Mesodermal cell (in vitro differentiated cells): ENCODE results near the gene IQGAP2.
"Not testable (repeated sequence)": the region's sequence is repeated elsewhere in the genome, so short reads cannot be mapped to it uniquely, and the experiment has no call there.

Experiments
- H3K27ac ChIP-seq: 2 replicates; pipeline ENCODE4 v1.7.0; 2013; ENCODE audit warnings: mild to moderate bottlenecking, low read depth, low read length, moderate library complexity; ENCODE audit not compliant: severe bottlenecking
- H3K36me3 ChIP-seq: 2 replicates; pipeline ENCODE4 v1.7.1; 2013; ENCODE audit warnings: mild to moderate bottlenecking, low read length, moderate library complexity; ENCODE audit not compliant: control insufficient read depth, insufficient read depth
- H3K4me1 ChIP-seq: one replicate; pipeline ENCODE4 v1.7.1; 2013; ENCODE audit warnings: mild to moderate bottlenecking, low read length; ENCODE audit not compliant: insufficient read depth, control insufficient read depth, poor library complexity, severe bottlenecking
- H3K4me3 ChIP-seq: 2 replicates; pipeline ENCODE4 v1.7.0; 2013; ENCODE audit warnings: low read length, control low read depth, mild to moderate bottlenecking; ENCODE audit not compliant: insufficient read depth, poor library complexity, severe bottlenecking; ENCODE audit errors: extremely low read depth
- H3K9me3 ChIP-seq: 2 replicates; pipeline ENCODE4 v1.7.1; 2013; ENCODE audit warnings: mild to moderate bottlenecking, low read length, moderate library complexity; ENCODE audit not compliant: control insufficient read depth
- WGBS, 2 experiments: methylation state at CpG; one replicate each; pipeline ENCODE4 v1.1.5; 2013; ENCODE audit warnings: missing lambda C conversion rate in 2 of 2; ENCODE audit not compliant: insufficient coverage in 2 of 2; 5-methylcytosine and 5-hydroxymethylcytosine counted together

The IQGAP2 gene

GRCh38 chr5:76542887-76543690 is 140.0 kb downstream of the IQGAP2 start:
- 85 to 91% methylated on average over 9 to 13 of the region's 13 CpGs for WGBS, 2 experiments
- peaks cover 5% of the 10 kb centered on the region for H3K4me1 ChIP-seq
- H3K9me3 ChIP-seq = peaks cover 5% of the 10 kb centered on the region
- H3K36me3 ChIP-seq = no peaks in the 10 kb centered on the region
- peak overlapping the region; percentile 45 for H3K27ac ChIP-seq
- H3K4me3 ChIP-seq = no peak overlapping the region

DNA sequence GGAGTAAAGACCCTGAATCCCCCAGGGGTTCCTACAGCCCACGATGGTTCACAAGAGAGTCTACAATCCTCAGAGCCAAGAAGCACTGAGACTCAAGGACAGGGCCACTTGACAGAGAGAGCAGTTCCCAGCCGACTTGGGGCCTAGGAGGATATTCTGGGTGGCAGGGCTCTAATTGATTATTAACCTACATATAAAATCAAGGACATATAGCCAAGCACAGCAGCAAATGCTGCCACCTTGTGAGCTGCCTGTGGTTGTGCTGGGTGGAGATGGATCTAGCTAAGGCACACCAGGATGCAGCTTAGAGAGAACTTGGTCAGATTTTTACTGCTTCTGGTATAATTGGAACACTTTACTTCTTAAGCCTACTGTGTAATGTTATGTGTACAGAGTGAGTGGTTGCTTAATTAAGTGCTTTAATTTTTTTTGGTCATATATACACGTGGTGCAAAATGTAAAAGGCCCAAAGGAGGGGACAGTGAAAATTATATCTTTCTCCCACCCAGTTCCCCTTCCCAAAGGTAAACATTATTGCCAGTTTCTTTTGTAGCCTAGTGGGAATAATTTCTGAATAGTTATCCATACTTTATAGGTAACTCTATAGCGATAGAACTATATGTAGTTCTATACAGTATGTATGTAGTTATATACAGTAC is 141.3 kb downstream of the IQGAP2 start:
- H3K4me1 ChIP-seq = peaks cover 5% of the 10 kb centered on the region
- H3K4me3 ChIP-seq = no peak overlapping the region
- no peaks in the 10 kb centered on the region for H3K36me3 ChIP-seq
- H3K9me3 ChIP-seq = no peaks in the 10 kb centered on the region
- WGBS, 2 experiments = 58 to 60% methylated on average over 1 of the region's 4 CpGs
- no peak overlapping the region for H3K27ac ChIP-seq

GRCh38 chr5:76545184-76545583 is 142.1 kb downstream of the IQGAP2 start:
- Histone ChIP-seq H3K36me3 (no peaks in the 10 kb centered on the region), H3K4me1 (peaks cover 5% of the 10 kb centered on the region), H3K9me3 (no peaks in the 10 kb centered on the region), H3K4me3 (no peak overlapping the region), H3K27ac (no peak overlapping the region)
- 75 to 94% methylated on average over 2 to 3 of the region's 4 CpGs for WGBS, 2 experiments

DNA sequence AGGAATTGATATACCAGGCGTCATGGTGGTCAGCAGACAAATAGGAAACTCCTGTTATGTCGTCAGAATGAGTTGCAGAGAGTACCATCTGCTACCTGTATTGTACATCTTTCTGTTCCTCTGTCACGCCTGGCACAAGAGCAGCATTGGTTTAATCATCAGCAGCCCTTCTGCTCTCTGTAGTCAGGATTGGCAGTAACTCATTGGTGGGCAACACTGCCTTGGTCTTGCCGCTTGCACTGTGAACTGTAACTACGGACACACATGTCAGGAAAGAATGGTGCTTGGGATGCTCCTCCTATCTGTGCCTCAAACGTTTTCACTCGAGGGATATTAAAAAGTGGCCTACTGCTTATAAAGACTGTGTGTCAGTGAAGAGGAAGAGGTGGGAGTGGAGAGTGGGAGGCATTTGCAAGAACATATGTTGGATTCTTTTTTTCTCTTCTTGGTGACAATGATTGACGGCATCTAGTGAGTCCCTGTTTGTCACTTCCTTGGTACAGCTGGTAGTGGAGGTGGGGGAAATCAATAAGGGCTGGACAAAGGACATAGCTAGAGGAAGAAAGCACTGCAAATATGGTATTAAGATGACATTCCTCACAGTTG is 143.5 kb downstream of the IQGAP2 start:
- Histone ChIP-seq H3K9me3 (no peaks in the 10 kb centered on the region), H3K36me3 (no peaks in the 10 kb centered on the region), H3K4me1 (peaks cover 5% of the 10 kb centered on the region), H3K27ac (no peak overlapping the region), H3K4me3 (no peak overlapping the region)
- 87 to 92% methylated on average over 6 to 7 of the region's 8 CpGs for WGBS, 2 experiments

GRCh38 chr5:76547242-76547890 is 144.3 kb downstream of the IQGAP2 start:
- H3K9me3 ChIP-seq = no peaks in the 10 kb centered on the region
- no peak overlapping the region for H3K27ac ChIP-seq
- H3K36me3 ChIP-seq = no peaks in the 10 kb centered on the region
- peaks cover 5% of the 10 kb centered on the region for H3K4me1 ChIP-seq
- 80 to 84% methylated on average over 2 to 4 of the region's 4 CpGs for WGBS, 2 experiments
- H3K4me3 ChIP-seq = no peak overlapping the region

- H3K36me3 ChIP-seq = no peaks in the 10 kb centered on the region
- H3K4me3 ChIP-seq = no peak overlapping the region
- WGBS, 2 experiments = 86 to 100% methylated on average over 1 to 2 of the region's 3 CpGs
- no peak overlapping the region for H3K27ac ChIP-seq
- H3K4me1 ChIP-seq = peaks cover 3% of the 10 kb centered on the region
- H3K9me3 ChIP-seq = no peaks in the 10 kb centered on the region
Measured at GRCh38 chr5:76547891-76548524, 144.9 kb downstream of the IQGAP2 start.

DNA sequence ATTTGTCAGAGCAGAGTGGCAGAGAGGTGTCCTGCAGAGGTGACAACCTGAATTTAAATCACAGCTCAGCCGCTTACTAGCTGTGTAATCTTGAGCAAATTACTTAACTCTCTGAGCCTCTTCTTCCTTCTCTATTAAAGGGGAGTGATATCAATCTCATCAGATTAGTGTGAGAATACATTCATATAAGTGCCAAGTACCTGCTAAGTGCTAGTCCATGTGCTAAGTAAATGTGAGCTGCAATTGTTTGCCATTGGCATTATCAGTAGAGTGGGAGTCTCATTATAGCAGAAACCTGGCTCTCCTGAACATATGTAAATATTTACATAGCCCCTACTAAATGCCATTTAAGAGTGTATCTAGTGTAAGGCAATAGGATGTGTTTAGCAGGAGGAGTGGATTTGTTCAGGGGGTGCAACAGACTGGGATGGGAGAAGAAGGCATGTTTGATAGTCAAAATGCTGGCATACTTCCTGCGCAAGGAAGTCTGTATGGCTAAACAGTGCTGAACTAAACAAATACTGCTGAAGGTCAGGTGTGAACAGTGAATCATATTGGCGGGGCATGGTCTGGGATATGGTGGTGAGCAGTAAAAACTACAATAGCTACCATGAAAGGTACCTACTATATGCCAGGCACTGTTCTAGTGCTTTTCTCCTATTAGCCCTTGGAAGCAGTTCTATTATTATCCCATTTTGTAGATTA is 145.6 kb downstream of the IQGAP2 start:
- Histone ChIP-seq H3K27ac (no peak overlapping the region), H3K4me1 (no peaks in the 10 kb centered on the region), H3K4me3 (no peak overlapping the region), H3K9me3 (no peaks in the 10 kb centered on the region), H3K36me3 (no peaks in the 10 kb centered on the region)
- 100% methylated on average over 1 of the region's 3 CpGs for WGBS, 2 experiments

DNA sequence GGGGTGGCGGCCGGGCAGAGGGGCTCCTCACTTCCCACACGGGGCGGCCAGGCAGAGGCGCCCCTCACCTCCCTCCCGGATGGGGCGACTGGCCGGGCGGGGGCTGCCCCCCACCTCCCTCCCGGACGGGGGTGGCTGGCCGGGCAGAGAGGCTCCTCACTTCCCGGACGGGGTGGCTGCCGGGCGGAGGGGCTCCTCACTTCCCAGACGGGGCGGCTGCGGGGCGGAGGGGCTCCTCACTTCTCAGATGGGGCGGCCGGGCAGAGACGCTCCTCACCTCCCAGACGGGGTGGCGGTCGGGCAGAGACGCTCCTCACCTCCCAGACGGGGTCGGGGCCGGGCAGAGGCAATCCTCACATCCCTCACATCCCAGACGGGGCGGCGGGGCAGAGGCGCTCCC is 147.8 kb downstream of the IQGAP2 start:
- H3K4me1 ChIP-seq, H3K27ac ChIP-seq, H3K4me3 ChIP-seq, H3K36me3 ChIP-seq, H3K9me3 ChIP-seq: not testable (repeated sequence)
- 97% methylated on average over 20 of the region's 34 CpGs; no CpG with 5 or more reads in 1 of the 2 experiments for WGBS, 2 experiments

DNA sequence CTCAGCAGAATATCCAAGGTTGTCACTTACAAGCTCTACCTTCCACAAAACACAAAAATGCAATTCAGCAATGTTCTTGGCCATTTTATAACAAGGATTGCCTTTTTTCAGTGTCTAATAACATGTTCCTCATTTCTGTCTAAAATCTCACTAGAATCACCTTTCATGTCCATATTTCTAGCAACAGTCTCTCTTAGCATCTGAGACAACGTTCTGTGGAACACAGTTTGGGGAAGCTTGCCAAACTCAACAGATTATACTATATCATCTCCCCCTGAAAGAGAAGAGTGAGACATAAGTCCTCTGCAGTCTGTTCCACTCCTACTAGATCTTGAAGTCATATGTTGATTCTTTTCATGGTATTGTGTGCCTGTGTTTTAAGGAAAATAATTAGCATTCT is 149.5 kb downstream of the IQGAP2 start:
- Histone ChIP-seq H3K4me3 (no peak overlapping the region), H3K27ac (no peak overlapping the region), H3K4me1 (no peaks in the 10 kb centered on the region), H3K36me3 (no peaks in the 10 kb centered on the region), H3K9me3 (no peaks in the 10 kb centered on the region)
- WGBS, 2 experiments = no CpG with 5 or more reads among the region's 1 CpG

DNA sequence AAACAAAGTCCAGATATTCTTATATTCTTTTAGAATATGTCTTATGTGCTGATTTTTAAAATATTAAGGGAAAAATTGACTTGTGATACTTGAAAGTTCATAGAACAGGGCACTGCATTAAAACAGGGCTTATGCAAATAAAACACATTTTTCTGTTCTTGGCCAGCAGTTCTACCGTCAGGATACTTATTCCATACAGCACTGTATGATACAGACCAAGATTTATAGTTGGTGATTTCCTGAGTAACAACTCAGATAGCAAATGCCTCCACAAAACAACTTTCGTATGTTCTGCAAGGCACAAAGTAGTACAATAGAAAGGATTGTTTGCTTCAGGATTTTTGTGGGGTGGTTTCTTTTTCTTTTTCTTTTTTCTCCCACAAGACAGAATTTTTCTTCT is 150.2 kb downstream of the IQGAP2 start:
- Histone ChIP-seq H3K27ac (no peak overlapping the region), H3K4me3 (no peak overlapping the region), H3K4me1 (no peaks in the 10 kb centered on the region), H3K9me3 (no peaks in the 10 kb centered on the region), H3K36me3 (no peaks in the 10 kb centered on the region)
- WGBS, 2 experiments = 80% methylated on average over 1 of the region's 2 CpGs; no CpG with 5 or more reads in 1 of the 2 experiments
